Ammon's horn (tissue), 1 donor: ENCODE data around the gene KIAA1671.
A peak's percentile ranks its signal among the peaks of the same experiment; 100 is the strongest.
"Not testable (repeated sequence)": the region's sequence is repeated elsewhere in the genome, so short reads cannot be mapped to it uniquely, and the experiment has no call there.

ENCODE experiments used
- DNase-seq: peaks from one replicate; pipeline ENCODE4 v3.0.0-alpha.2; 2016; ENCODE audit warnings: low spot score

The KIAA1671 gene

GRCh38 chr22:25172153-25172552 is 219.6 kb downstream of the KIAA1671 start:
- no peak for DNase-seq

DNA sequence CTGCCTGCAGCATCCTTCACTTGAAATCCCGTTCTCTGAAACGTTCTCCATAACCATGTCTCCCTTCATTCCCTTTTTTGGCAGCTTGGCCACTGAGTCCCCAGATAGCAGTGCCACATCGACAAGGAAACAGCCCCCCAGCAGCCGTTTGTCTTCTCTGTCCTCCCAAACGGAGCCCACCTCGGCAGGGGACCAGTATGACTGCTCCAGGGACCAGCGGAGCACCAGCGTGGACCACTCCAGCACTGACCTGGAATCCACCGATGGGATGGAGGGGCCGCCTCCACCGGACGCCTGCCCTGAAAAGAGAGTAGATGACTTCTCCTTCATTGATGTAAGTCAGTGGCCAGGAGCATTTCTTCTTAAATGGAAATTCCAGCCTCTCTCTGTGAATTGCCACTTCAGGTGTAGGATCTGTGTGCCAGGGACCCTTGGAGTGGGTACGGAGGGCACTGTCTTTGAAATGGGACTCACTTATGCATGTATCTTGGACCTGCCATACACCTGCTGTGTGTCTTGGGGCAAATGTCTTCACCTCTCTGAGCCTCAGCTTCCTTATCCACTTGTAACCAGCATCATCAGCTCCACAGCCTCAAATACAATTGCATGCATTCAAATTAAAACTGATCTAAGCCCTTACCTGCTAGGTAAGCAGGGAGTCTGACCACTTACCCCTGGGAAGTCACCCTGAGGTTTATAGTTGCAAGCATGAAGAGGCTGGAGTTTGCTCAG is 221.8 kb downstream of the KIAA1671 start:
- DNase-seq, result no peak

DNA sequence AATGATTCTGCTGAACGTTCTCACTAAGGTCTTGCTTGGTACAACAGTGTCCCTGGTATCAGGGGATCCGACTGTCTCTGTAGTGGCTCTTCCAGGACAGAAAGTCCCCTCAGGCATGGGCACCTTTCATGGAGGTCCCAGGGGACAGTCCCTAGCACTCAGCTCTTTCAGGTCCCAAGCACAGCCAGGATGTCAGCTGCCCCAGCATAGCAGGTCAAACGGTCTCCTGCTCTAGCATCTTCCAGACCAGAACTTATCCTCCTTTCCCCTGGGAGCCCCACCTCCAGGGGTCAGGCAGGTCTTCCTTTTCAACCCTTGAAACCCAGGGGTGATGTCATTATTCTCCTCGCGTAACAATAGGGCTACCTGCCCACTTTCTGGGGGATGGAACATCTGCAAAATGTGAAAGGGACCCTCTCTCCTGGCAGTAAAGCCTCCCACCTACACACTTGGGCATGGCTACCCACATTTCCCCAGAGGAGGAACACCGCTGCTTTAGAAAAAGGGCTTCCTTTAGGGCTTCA is 222.4 kb downstream of the KIAA1671 start:
- DNase-seq, result no peak

GRCh38 chr22:25176175-25176574 is 223.7 kb downstream of the KIAA1671 start:
- DNase-seq, result no peak

DNA sequence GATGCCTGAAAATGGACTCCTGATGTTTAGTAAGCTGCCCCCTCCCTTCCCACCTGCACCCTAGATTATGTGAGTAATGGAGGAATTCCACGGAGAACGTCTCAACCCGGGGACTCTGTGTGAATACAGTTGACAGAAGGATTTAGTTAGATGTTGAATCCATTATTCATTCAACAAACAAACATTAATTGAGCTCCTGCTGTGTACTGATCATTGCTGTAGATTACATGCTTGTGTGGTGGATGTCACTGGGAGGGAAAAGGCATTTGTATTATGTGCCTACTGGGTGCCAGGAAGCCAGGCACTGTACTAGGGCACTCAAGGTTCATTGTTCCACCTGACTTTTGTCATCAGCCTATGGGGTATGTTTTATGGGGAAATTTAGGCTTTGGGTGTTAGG is 224.3 kb downstream of the KIAA1671 start:
- no peak for DNase-seq

DNA sequence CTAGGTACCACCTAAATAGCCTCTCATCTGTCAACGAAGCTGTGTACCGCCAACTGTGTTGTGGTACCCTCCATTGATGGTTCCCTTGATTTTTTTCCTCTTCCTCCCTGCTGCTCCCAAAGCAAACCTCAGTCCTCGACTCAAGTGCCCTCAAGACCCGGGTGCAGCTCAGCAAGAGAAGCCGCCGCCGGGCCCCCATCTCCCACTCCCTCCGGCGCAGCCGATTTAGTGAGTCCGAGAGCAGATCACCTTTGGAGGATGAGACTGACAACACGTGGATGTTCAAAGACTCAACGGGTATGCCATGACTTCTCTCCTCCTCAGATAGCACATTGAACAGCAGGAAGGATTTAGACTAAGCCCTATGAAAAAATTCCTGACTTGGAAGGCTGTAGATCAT is 224.7 kb downstream of the KIAA1671 start:
- DNase-seq, result no peak

DNA sequence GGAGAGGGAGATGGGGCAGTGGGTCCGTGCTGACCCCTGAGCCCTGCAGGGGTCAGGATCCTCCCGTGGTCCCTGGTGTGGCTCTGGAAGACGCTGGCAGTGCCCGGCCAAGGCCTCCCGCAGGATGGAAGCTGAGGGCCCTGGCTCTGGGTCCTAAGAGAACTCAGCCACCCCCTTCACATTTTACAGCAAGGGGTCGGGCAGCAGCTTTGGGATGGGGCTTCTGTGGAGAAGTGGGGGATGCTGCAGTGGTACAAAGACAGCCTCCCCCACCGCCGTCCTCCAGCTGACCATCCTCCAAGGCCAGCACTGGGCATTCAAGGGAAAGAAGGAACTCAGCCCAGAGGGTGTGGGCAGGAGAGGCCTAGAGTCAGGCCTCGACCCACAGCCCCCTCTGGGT is 225.4 kb downstream of the KIAA1671 start:
- DNase-seq, result no peak

- DNase-seq, result not testable (repeated sequence)
These were observed 225.8 kb downstream of the KIAA1671 start for GRCh38 chr22:25178348-25178747.

GRCh38 chr22:25178869-25179631 is 226.5 kb downstream of the KIAA1671 start:
- DNase-seq, result not testable (repeated sequence)

DNA sequence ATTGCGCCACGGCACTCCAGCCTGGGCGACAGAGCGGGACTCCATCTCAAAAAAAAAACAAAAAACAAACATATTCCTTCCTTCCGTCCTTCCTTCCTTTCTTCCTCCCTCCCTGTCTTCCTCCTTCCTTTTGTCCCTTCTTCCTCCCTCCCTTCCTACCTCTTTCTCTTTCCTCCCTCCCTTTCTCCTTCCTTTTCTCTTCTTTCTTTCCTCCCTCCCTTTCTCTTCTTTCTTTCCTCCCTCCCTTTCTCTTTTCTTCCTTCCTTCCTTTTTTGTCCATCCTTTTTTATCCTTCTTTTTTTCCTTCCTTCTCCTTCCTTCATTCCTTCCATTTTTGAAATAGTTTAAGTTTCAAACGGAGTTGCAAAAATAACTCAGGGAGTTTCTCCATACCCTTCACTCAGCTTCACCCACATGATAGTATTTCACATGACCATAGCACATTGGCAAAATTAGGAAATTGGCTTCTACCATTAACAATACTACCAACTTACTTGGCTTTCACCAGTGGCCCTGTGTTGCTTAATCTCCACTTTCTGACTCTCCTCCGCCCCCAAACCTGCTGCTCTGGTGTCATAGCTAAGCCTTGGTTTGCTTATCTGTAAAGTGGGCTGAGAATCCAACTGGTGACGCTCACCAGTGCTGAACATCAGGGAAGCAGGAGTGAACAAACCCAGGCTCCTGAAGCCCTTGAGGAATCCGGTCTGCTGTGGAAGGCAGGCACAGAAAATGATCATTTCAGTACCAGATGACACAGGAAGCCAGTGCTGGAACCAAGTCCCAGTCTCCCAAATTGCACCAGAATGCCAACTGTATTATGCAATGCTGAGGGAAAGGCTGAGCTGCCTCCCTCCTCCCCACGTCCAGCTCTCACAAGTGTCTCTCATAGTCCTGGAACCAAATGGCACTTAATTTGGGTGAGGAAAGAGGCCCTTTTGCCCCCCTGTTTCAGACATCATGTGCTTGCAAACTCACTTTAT is 229.9 kb downstream of the KIAA1671 start:
- peak; percentile 49 for DNase-seq

DNA sequence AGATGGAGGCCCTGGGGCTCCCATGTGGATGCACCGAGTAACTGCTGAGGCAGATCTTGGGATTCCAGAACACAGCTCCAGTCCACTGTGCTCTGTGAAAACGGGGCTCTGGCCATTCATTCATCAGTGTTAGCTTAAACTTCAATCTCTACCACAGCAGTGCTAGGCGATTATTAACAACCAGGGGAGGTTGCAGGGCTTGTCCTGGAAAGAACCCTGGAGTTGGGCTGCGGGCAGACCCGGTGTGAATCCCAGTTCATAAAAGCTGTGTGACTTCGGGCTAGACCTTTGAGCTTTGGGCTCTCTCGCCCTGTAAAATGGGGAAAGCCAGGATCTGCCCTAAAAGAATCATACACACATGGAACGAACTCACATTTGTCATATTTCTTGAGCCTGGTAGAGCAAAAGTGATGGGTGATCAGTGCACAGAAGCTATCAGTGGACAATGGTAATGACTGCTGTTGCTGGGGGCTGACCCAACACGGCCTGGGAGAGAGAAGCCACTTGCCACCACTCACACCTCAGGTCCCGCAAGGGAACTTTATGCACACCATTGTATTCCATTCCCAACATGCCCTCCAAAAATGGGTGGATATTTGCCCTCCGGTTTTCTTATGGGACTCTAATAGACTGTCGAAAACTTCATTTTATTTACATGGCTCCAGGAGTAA is 231.6 kb downstream of the KIAA1671 start:
- DNase-seq, result no peak

- no peak for DNase-seq
These were observed 233.6 kb downstream of the KIAA1671 start for GRCh38 chr22:25186140-25186539.

- DNase-seq, result no peak
These were observed 235.0 kb downstream of the KIAA1671 start for GRCh38 chr22:25187469-25187868.

DNA sequence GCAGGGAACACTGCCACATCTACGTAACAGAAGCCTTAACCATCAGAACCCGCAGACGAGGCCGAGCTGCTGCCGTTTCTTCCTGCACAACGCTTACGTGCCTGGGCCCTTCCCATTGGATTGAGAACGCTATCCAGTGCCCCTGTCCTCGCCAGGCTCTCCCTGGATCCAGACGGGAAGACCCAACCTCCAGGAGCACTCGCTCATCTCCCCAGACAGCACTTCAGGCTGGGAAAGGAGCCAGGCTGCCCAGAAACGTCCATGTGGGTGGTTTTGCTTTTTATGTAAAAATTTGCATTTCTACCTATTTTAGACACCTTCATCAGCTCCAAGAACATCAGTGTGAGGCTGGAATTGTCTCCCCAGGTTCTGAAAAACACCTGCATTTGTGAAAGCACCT is 239.9 kb downstream of the KIAA1671 start:
- DNase-seq, result no peak

DNA sequence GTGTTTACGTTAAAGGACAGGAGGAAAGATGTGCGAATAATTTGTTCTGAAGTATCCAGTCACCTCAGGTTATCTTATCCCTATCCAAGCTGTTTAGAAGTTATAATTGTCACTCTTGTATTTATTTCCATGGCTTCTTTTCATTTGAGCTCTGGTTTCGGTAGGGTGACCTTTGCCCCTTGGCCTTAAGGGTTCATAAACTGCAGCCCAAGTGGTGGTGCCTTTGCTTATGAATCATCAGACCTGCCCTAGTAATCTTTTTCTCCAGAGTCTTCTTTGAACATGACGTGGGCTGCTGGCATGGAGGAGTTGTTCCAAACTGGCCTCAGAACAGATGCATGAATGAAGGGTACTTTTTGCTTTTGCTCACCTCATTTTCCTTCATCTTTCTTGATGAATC is 240.6 kb downstream of the KIAA1671 start:
- no peak for DNase-seq

- no peak for DNase-seq
These were observed 241.0 kb downstream of the KIAA1671 start for GRCh38 chr22:25193548-25193947.

DNA sequence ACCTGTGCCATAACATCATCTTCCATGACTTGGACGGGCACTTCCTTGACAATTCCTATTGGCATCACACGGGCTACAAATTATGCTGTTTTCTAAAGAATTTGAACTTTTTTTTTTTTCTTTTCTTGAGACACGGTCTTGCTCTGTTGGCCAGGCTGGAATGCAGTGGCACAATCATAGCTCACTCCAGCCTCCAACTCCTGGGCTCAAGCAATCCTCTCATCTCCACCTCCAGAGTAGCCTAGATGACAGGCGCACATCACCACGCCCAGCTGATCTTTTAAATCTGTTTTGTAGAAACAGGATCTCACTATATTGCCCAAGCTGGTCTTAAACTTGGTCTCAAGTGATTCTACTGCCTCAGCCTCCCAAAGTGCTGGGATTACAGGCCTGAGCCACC is 243.8 kb downstream of the KIAA1671 start:
- no peak for DNase-seq

- peak; percentile 16 for DNase-seq
These were observed 244.8 kb downstream of the KIAA1671 start for GRCh38 chr22:25197340-25197739.

DNA sequence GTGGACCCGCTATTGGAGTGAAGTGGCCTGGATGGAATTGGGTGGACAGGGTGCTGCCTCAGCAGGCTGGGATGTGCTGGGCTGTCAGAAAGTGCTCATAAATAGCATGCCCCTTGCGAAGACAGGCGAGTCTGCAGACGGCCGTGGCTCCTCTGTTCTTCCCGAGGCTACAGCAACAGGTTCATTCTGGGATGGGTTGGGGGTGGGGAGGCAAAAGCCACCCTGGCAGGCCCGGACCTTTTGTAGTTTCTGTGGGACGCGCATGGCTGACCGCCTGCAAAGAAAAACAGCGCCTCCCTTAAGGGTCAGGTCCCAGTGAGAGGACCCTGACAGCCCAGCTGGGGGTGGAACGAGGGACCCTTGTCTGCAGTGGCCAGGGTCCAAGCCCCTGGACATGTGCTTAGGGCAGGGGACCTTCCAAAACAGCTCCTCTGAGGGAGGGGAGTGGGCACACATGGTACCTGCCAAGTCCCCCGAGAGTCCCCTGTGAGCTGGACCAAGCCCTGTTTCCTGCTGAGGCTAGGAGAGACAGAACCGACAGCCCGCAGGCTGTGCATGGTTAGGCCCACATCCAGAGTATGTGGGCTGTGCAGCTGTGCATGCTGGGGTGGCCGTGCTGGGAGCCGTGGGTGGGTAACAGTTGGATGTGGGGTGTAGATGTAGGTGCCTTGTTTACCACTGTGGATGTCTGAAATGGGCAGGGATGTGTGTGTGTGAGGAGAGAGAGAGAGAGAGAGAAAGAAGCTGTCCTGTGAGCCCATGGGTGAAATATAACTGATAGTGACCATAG is 247.4 kb downstream of the KIAA1671 start, which contains the start of gene CRYBB3:
Gene CRYBB3, plus strand, starts transcription at position 128 of the 790 bp plus-strand sequence. CDS start 1,539 bp downstream, outside the sequence.
- peak; percentile 23 for DNase-seq

GRCh38 chr22:25200967-25201366 is 248.5 kb downstream of the KIAA1671 start:
- no peak for DNase-seq
